Measurements from ENCODE around the gene SPAG8.

- TF ChIP-seq CTCF (optimal IDR thresholded peaks at IDR 0.05 in 1 of 3, IDR thresholded peaks at IDR 0.05 in 1 of 3, conservative IDR thresholded peaks at IDR 0.05 in 1 of 3; ENCODE audit: extremely low read depth in 1 of 3, insufficient read depth in 2 of 3, low read length in 3 of 3) (no peak), EZH2 (IDR thresholded peaks at IDR 0.05; ENCODE audit: low read length) (no peak)
Observed at GRCh38 chr9:35856882-35857281, 44.8 kb upstream of the SPAG8 start.

Data from keratinocyte (primary cell).